Endothelial cell of umbilical vein (primary cell): ENCODE data around the gene RSPO3. TPM values are rescaled to one million over a fixed set of nuclear protein-coding genes. Genes with fewer than 3 reads are reported as not detected.

Experiments used
- BruUV-seq: library from RNA; stranded (reverse); fragments of 400-500 nt; replicated peaks from 2 replicates; lab custom pipeline; 2021; lab: Mats Ljungman, UMichigan
- CTCF ChIA-PET: fragments of 300-600, 350-600 bp; sonication (Branson Sonifier 250); formaldehyde crosslinking; loops from one replicate; lab custom pipeline; 2021; ENCODE audit warnings: antibody characterized with exemption, inconsistent platforms; lab: Charles Lee
- POLR2A ChIA-PET: fragments of 300-600, 350-600 bp; sonication (Branson Sonifier 250); formaldehyde crosslinking; loops from one replicate; lab custom pipeline; 2021; ENCODE audit warnings: antibody characterized with exemption, inconsistent platforms; lab: Charles Lee
- DNase-seq: peaks from one replicate; pipeline ENCODE4 v3.0.0-alpha.2; 2011; ENCODE audit warnings: low read depth, low spot score
- FAIRE-seq: peaks from 2 replicates; lab custom pipeline; 2011; peaks lifted over from hg19 to GRCh38; lab: Jason Lieb, UNC
- H2AFZ ChIP-seq: 2 replicates; pipeline ENCODE4 v1.6.0; 2012; ENCODE audit warnings: low read depth, low read length, control low read depth, inconsistent platforms
- H3K27ac ChIP-seq: 2 replicates; pipeline ENCODE4 v1.5.1; 2011; ENCODE audit warnings: low read depth, mild to moderate bottlenecking, control low read depth, low read length, moderate library complexity; ENCODE audit not compliant: insufficient read depth
- H3K27me3 ChIP-seq, 2 experiments: 2 replicates each; pipeline versions ENCODE4 v1.6.0 to v1.6.1; 2011; ENCODE audit warnings: low read length in 2 of 2, mixed read lengths in 1 of 2; ENCODE audit not compliant: control insufficient read depth in 2 of 2, insufficient read depth in 2 of 2
- H3K36me3 ChIP-seq, 2 experiments: 2 replicates in 1 of 2; 3 replicates in 1 of 2; pipeline ENCODE4 v1.5.1; 2011; ENCODE audit warnings: low read length in 2 of 2, mild to moderate bottlenecking in 1 of 2, moderate library complexity in 1 of 2; ENCODE audit not compliant: control insufficient read depth in 2 of 2, insufficient read depth in 2 of 2; ENCODE audit errors: extremely low read depth in 1 of 2
- H3K4me1 ChIP-seq: 3 replicates; pipeline ENCODE4 v1.5.1; 2011; ENCODE audit warnings: mild to moderate bottlenecking, low read length; ENCODE audit not compliant: control insufficient read depth, insufficient read depth; ENCODE audit errors: extremely low read depth
- H3K4me2 ChIP-seq: 2 replicates; pipeline ENCODE4 v1.6.1; 2011; ENCODE audit warnings: low read length, control low read depth, mixed read lengths; ENCODE audit not compliant: insufficient read depth
- H3K4me3 ChIP-seq, 3 experiments: fragments of 200-600 bp in 1 of 3; sonication (generic), shearing (Covaris generic) in 1 of 3; replicated peaks in 1 of 3; 2 replicates each; pipeline ENCODE4 v1.5.1; 2011 to 2016; ENCODE audit warnings: control low read depth in 3 of 3, low read length in 3 of 3, mild to moderate bottlenecking in 2 of 3, inconsistent platforms in 1 of 3, low read depth in 1 of 3, moderate library complexity in 1 of 3; ENCODE audit not compliant: insufficient read depth in 1 of 3
- H3K79me2 ChIP-seq: 2 replicates; pipeline ENCODE4 v1.6.0; 2012; ENCODE audit warnings: low read length, inconsistent platforms; ENCODE audit not compliant: control insufficient read depth, insufficient read depth
- H3K9ac ChIP-seq: replicated peaks from 2 replicates; pipeline ENCODE3; 2011; ENCODE audit warnings: low read length, control low read depth; ENCODE audit not compliant: insufficient read depth; ENCODE audit errors: extremely low read depth
- H3K9me1 ChIP-seq: replicated peaks from 3 replicates; pipeline ENCODE4 v1.6.0; 2011; ENCODE audit warnings: mild to moderate bottlenecking, low read length; ENCODE audit not compliant: control insufficient read depth, insufficient read depth; ENCODE audit errors: extremely low read depth
- H3K9me3 ChIP-seq: replicated peaks from 2 replicates; pipeline ENCODE4 v1.5.1; 2012; ENCODE audit warnings: low read length, inconsistent platforms; ENCODE audit not compliant: control insufficient read depth, insufficient read depth
- H4K20me1 ChIP-seq: replicated peaks from 2 replicates; pipeline ENCODE3; 2011; ENCODE audit warnings: mild to moderate bottlenecking, low read length; ENCODE audit not compliant: control insufficient read depth, insufficient read depth; ENCODE audit errors: extremely low read depth
- CTCF ChIP-seq, 2 donors: IDR thresholded peaks; 1 replicate in 1 of 2; 2 replicates in 1 of 2; pipeline ENCODE4 v1.5.1; 2011; ENCODE audit warnings: low read length in 2 of 2, mild to moderate bottlenecking in 2 of 2, moderate library complexity in 2 of 2, control low read depth in 1 of 2, inconsistent platforms in 1 of 2, low read depth in 1 of 2; ENCODE audit not compliant: insufficient read depth in 1 of 2; ENCODE audit errors: extremely low read depth in 1 of 2
- FOS ChIP-seq: IDR thresholded peaks from 2 replicates; pipeline ENCODE4 v1.6.1; 2011; ENCODE audit warnings: mild to moderate bottlenecking, low read length, moderate library complexity, borderline replicate concordance; ENCODE audit not compliant: insufficient read depth
- JUN ChIP-seq: IDR thresholded peaks from 2 replicates; pipeline ENCODE4 v1.6.1; 2011; ENCODE audit warnings: borderline replicate concordance, low read depth; ENCODE audit not compliant: insufficient read length, insufficient read depth
- MAX ChIP-seq: IDR thresholded peaks from 2 replicates; pipeline ENCODE4 v1.6.1; 2011; ENCODE audit not compliant: insufficient read depth, insufficient read length
- MYC ChIP-seq: IDR thresholded peaks from one replicate; pipeline ENCODE4 v1.6.1; 2011; ENCODE audit warnings: mild to moderate bottlenecking, low read depth, low read length
- POLR2A ChIP-seq: IDR thresholded peaks from 2 replicates; pipeline ENCODE4 v1.6.1; 2012; ENCODE audit warnings: low read depth, mild to moderate bottlenecking, control low read depth, low read length
- POLR2AphosphoS5 ChIP-seq: IDR thresholded peaks from 2 replicates; pipeline ENCODE4 v1.6.1; 2012; ENCODE audit warnings: low read depth, mild to moderate bottlenecking, control low read depth, low read length, moderate library complexity; ENCODE audit not compliant: insufficient read depth
- dilution Hi-C: fragments of 300-500 bp; cut with MboI; formaldehyde crosslinking; loops from one replicate; pipeline ENCODE4 v1.15.0; 2019; ENCODE audit warnings: low sequenced_read_pairs; ENCODE audit not compliant: extremely low pct_ligation_motif_present
- intact Hi-C: fragments of 100-400 bp; cut with micrococcal nuclease; formaldehyde crosslinking; loops from one replicate; pipeline ENCODE4 v1.10.0; 2022
- polyA plus RNA-seq, 4 experiments: library from polyadenylated mRNA; depleted of rRNA in 3 of 4; stranded (reverse) in 3 of 4; unstranded in 1 of 4; fragments of >200 nt; gene quantifications; 2 replicates each; pipeline versions ENCODE4 v1.2.1 to v1.2.3, GENCODE V29; 2011 to 2012; ENCODE audit warnings: missing spikeins in 1 of 4
- total RNA-seq: library from RNA; stranded (reverse); gene quantifications from 2 replicates; pipeline ENCODE4 v1.2.3, GENCODE V29; 2021

RSPO3 gene
- total and polyA plus RNA-seq, 2 donors (not counting 3 experiments of a cell fraction or from before 2014, with no cell fraction given) = 1.8 to 11.1 TPM

- FAIRE-seq = no peak
- DNase-seq = no peak
- dilution Hi-C loops = no loop called here
- no peak overlapping the region for H2AFZ ChIP-seq
- no peaks in the 10 kb centered on the region for H3K27me3 ChIP-seq
- intact Hi-C loops = no loop called here
- ChIA-PET POLR2A (no interaction called here), CTCF (interaction anchor here (1.5 kb wide), 1 partner anchor 16 kb away, joined by 4 read pairs; no protein-coding TSS in a partner anchor)
- no peaks in the 10 kb centered on the region for H4K20me1 ChIP-seq
- no peaks in the 10 kb centered on the region for H3K36me3 ChIP-seq
- no peak for TF ChIP-seq MAX
- TF ChIP-seq POLR2AphosphoS5 = no peak
- no peak for TF ChIP-seq CTCF (IDR thresholded peaks at IDR 0.05; ENCODE audit: extremely low read depth in 1 of 2, insufficient read depth in 1 of 2, low read depth in 1 of 2, low read length in 2 of 2)
- no peak for TF ChIP-seq MYC
- TF ChIP-seq JUN = no peak
- TF ChIP-seq FOS = no peak
- TF ChIP-seq POLR2A = no peak
- no TSS peak for BruUV-seq
- H3K4me1 ChIP-seq = no peaks in the 10 kb centered on the region
- H3K9me1 ChIP-seq = no peaks in the 10 kb centered on the region
- H3K4me3 ChIP-seq = no peak overlapping the region
- no peaks in the 10 kb centered on the region for H3K9me3 ChIP-seq
- no peak overlapping the region for H3K27ac ChIP-seq
- H3K79me2 ChIP-seq = no peaks in the 10 kb centered on the region
- no peak overlapping the region for H3K9ac ChIP-seq
- no peak overlapping the region for H3K4me2 ChIP-seq
Observed at GRCh38 chr6:127111526-127111925, 6.9 kb upstream of the RSPO3 start.
